Measurements from ENCODE around the gene TBX18. TPM values are rescaled to one million over a fixed set of nuclear protein-coding genes. Genes with fewer than 3 reads are reported as not detected.

The TBX18 gene
- total RNA-seq, 2 experiments from 2014 or later, result not detected

DNA sequence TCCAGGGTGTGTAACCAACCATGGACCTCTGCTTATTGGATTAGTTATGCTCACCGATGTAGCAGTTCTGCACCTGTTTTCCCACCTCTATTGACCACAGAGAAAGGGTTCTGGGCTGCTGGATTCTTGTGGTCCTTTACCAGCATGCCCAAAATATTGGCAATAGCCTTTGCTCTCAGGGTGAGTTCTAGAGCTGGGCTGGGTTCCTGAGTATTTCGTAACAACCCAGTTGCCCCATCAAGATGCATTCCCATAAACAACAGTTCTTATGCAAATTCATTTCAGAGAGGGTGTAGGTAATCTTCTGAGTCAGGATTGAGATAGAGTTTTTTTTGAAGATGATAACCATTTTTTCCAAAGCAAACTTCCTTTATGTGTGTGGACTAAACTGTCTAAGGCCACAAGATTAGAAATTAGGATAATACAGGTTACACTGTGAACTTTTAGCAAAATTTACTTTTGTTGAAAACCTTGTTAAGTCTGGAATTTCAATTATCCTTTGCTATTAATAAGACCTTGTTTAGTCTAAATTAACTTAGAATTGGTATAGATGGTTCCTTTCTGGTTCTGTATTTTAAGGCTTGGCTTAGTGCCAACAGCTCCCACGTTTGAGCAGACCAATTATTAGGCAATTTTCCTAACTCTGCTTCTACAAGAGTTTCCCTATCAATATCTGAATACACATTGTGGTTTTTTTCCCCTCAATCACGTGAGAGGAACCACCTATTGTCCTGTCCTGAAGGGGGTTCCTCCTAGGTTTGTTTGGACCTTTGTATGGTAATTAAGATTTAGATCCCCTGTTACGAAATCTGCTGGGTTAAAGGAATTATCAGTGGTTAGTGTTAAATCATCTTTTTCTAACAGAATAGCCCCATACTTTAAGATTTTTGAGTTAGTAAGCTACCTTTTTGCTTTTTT lies 46.1 kb downstream of the TBX18 start:
- Histone ChIP-seq H3K4me3 (ENCODE audit: low read depth, low read length, poor library complexity, severe bottlenecking) (no peak overlapping the region), H3K4me1 (ENCODE audit: insufficient read depth, low read length, poor library complexity, severe bottlenecking) (no peaks in the 10 kb centered on the region), H3K79me2 (ENCODE audit: insufficient read depth, low read depth, low read length) (no peaks in the 10 kb centered on the region), H3K9me2 (ENCODE audit: insufficient read depth, low read length) (no peaks in the 10 kb centered on the region), H3K4me2 (ENCODE audit: low read length) (no peak overlapping the region), H3K27ac (ENCODE audit: low read depth, low read length, poor library complexity, severe bottlenecking) (no peak overlapping the region), H3K9me3 (ENCODE audit: low read length) (no peaks in the 10 kb centered on the region), H2AFZ (ENCODE audit: low read length) (no peak overlapping the region), H3K36me3 (ENCODE audit: insufficient read depth, low read length) (no peaks in the 10 kb centered on the region), H4K20me1 (ENCODE audit: insufficient read depth, low read length) (no peaks in the 10 kb centered on the region)
- CTCF ChIA-PET (ENCODE audit: unreplicated experiment), result no interaction called here
- POLR2A ChIA-PET, result no interaction called here
- BruUV-seq (replicated peaks), result no TSS peak
- intact Hi-C loops (cut with micrococcal nuclease; ENCODE audit: unreplicated experiment), result no loop called here
- no peak for TF ChIP-seq EZH2phosphoT487 (IDR thresholded peaks at IDR 0.05; ENCODE audit: borderline replicate concordance, low read depth, low read length)
- TF ChIP-seq, protein P1, sequence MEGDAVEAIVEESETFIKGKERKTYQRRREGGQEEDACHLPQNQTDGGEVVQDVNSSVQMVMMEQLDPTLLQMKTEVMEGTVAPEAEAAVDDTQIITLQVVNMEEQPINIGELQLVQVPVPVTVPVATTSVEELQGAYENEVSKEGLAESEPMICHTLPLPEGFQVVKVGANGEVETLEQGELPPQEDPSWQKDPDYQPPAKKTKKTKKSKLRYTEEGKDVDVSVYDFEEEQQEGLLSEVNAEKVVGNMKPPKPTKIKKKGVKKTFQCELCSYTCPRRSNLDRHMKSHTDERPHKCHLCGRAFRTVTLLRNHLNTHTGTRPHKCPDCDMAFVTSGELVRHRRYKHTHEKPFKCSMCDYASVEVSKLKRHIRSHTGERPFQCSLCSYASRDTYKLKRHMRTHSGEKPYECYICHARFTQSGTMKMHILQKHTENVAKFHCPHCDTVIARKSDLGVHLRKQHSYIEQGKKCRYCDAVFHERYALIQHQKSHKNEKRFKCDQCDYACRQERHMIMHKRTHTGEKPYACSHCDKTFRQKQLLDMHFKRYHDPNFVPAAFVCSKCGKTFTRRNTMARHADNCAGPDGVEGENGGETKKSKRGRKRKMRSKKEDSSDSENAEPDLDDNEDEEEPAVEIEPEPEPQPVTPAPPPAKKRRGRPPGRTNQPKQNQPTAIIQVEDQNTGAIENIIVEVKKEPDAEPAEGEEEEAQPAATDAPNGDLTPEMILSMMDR (conservative IDR thresholded peaks at IDR 0.05; ENCODE audit: low read length), result no peak
- no peak for DNase-seq (ENCODE audit: low spot score)

GRCh38 chr6:84709121-84709520 lies 55.3 kb downstream of the TBX18 start:
- intact Hi-C loops (cut with micrococcal nuclease; ENCODE audit: unreplicated experiment), result no loop called here
- Histone ChIP-seq H3K9me2 (ENCODE audit: insufficient read depth, low read length) (no peaks in the 10 kb centered on the region), H3K4me3 (ENCODE audit: low read depth, low read length, poor library complexity, severe bottlenecking) (no peak overlapping the region), H3K27ac (ENCODE audit: low read depth, low read length, poor library complexity, severe bottlenecking) (no peak overlapping the region), H3K79me2 (ENCODE audit: insufficient read depth, low read depth, low read length) (no peaks in the 10 kb centered on the region), H3K4me2 (ENCODE audit: low read length) (no peak overlapping the region), H3K4me1 (ENCODE audit: insufficient read depth, low read length, poor library complexity, severe bottlenecking) (no peaks in the 10 kb centered on the region), H2AFZ (ENCODE audit: low read length) (no peak overlapping the region), H4K20me1 (ENCODE audit: insufficient read depth, low read length) (no peaks in the 10 kb centered on the region), H3K36me3 (ENCODE audit: insufficient read depth, low read length) (no peaks in the 10 kb centered on the region), H3K9me3 (ENCODE audit: low read length) (no peaks in the 10 kb centered on the region)
- CTCF ChIA-PET (ENCODE audit: unreplicated experiment), result no interaction called here
- BruUV-seq (replicated peaks), result no TSS peak
- no peak for TF ChIP-seq EZH2phosphoT487 (IDR thresholded peaks at IDR 0.05; ENCODE audit: borderline replicate concordance, low read depth, low read length)
- TF ChIP-seq, protein P1 (conservative IDR thresholded peaks at IDR 0.05; ENCODE audit: low read length), result no peak
- no peak for DNase-seq (ENCODE audit: low spot score)
- POLR2A ChIA-PET, result no interaction called here

- no peaks in the 10 kb centered on the region for H4K20me1 ChIP-seq (ENCODE audit: insufficient read depth, low read length)
- no peaks in the 10 kb centered on the region for H3K9me3 ChIP-seq (ENCODE audit: low read length)
- no peak overlapping the region for H3K4me2 ChIP-seq (ENCODE audit: low read length)
- CTCF ChIA-PET (ENCODE audit: unreplicated experiment), result no interaction called here
- no peaks in the 10 kb centered on the region for H3K9me2 ChIP-seq (ENCODE audit: insufficient read depth, low read length)
- POLR2A ChIA-PET, result interaction anchor here (0.6 kb wide), 1 partner anchor 933 kb away, joined by 4 read pairs; no protein-coding TSS in a partner anchor
- H2AFZ ChIP-seq (ENCODE audit: low read length), result no peak overlapping the region
- H3K27ac ChIP-seq (ENCODE audit: low read depth, low read length, poor library complexity, severe bottlenecking), result no peak overlapping the region
- H3K4me1 ChIP-seq (ENCODE audit: insufficient read depth, low read length, poor library complexity, severe bottlenecking), result no peaks in the 10 kb centered on the region
- TF ChIP-seq EZH2phosphoT487 (IDR thresholded peaks at IDR 0.05; ENCODE audit: borderline replicate concordance, low read depth, low read length), result no peak
- TF ChIP-seq, protein P1 (conservative IDR thresholded peaks at IDR 0.05; ENCODE audit: low read length), result no peak
- H3K79me2 ChIP-seq (ENCODE audit: insufficient read depth, low read depth, low read length), result no peaks in the 10 kb centered on the region
- no TSS peak for BruUV-seq (replicated peaks)
- H3K4me3 ChIP-seq (ENCODE audit: low read depth, low read length, poor library complexity, severe bottlenecking), result no peak overlapping the region
- no peaks in the 10 kb centered on the region for H3K36me3 ChIP-seq (ENCODE audit: insufficient read depth, low read length)
- no peak for DNase-seq (ENCODE audit: low spot score)
- intact Hi-C loops (cut with micrococcal nuclease; ENCODE audit: unreplicated experiment), result no loop called here
Observed at GRCh38 chr6:84707171-84707570, 57.2 kb downstream of the TBX18 start.
